ENCODE measurements around the gene MRPL34.

Gene MRPL34

GRCh38 chr19:17341845-17342244 lies 36.2 kb downstream of the MRPL34 start:
- no peak overlapping the region for H3K27ac ChIP-seq (replicated peaks)
- no peaks in the 10 kb centered on the region for H3K27me3 ChIP-seq (ENCODE audit: insufficient read depth, poor library complexity, severe bottlenecking)
- TF ChIP-seq SPI1 (IDR thresholded peaks at IDR 0.05; ENCODE audit: borderline replicate concordance, low read depth) (no peak), GABPA (IDR thresholded peaks at IDR 0.05; ENCODE audit: low read depth) (no peak), POLR2AphosphoS5 (IDR thresholded peaks at IDR 0.05; ENCODE audit: low read depth) (no peak), REST (IDR thresholded peaks at IDR 0.05; ENCODE audit: insufficient replicate concordance, low read depth) (no peak), CTCF (IDR thresholded peaks at IDR 0.05; ENCODE audit: insufficient read depth, low read length) (no peak)
- H3K4me3 ChIP-seq (replicated peaks; ENCODE audit: insufficient read depth, low read length): no peak overlapping the region
- DNase-seq (ENCODE audit: low read depth in 1 of 2, low spot score in 1 of 2): no peak

- TF ChIP-seq POLR2AphosphoS5 (IDR thresholded peaks at IDR 0.05; ENCODE audit: low read depth) (no peak), CTCF (IDR thresholded peaks at IDR 0.05; ENCODE audit: insufficient read depth, low read length) (peak; percentile 98), SPI1 (IDR thresholded peaks at IDR 0.05; ENCODE audit: borderline replicate concordance, low read depth) (peak; percentile 12; the same call in 1 of the 2 replicates), GABPA (IDR thresholded peaks at IDR 0.05; ENCODE audit: low read depth) (no peak), REST (IDR thresholded peaks at IDR 0.05; ENCODE audit: insufficient replicate concordance, low read depth) (no peak)
- peak in 1 of 2 experiments; percentile 67 for DNase-seq (ENCODE audit: low read depth in 1 of 2, low spot score in 1 of 2)
- no peak overlapping the region for H3K27ac ChIP-seq (replicated peaks)
- peaks cover 22% of the 10 kb centered on the region for H3K27me3 ChIP-seq (ENCODE audit: insufficient read depth, poor library complexity, severe bottlenecking)
- H3K4me3 ChIP-seq (replicated peaks; ENCODE audit: insufficient read depth, low read length): no peak overlapping the region
These were observed 40.5 kb downstream of the MRPL34 start for GRCh38 chr19:17346109-17346671.

- H3K27ac ChIP-seq (replicated peaks): no peak overlapping the region
- H3K4me3 ChIP-seq (replicated peaks; ENCODE audit: insufficient read depth, low read length): no peak overlapping the region
- peaks cover 22% of the 10 kb centered on the region for H3K27me3 ChIP-seq (ENCODE audit: insufficient read depth, poor library complexity, severe bottlenecking)
- no peak for DNase-seq (ENCODE audit: low read depth in 1 of 2, low spot score in 1 of 2)
- no peak for TF ChIP-seq REST (IDR thresholded peaks at IDR 0.05; ENCODE audit: insufficient replicate concordance, low read depth)
- TF ChIP-seq SPI1 (IDR thresholded peaks at IDR 0.05; ENCODE audit: borderline replicate concordance, low read depth): no peak
- TF ChIP-seq POLR2AphosphoS5 (IDR thresholded peaks at IDR 0.05; ENCODE audit: low read depth): no peak
These were observed 41.7 kb downstream of the MRPL34 start for GRCh38 chr19:17347361-17347760.
